Endodermal cell (in vitro differentiated cells): ENCODE results near the gene RNASE3. TPM values are rescaled to one million over a fixed set of nuclear protein-coding genes. Genes with fewer than 3 reads are reported as not detected.
"Not testable (repeated sequence)": the region's sequence is repeated elsewhere in the genome, so short reads cannot be mapped to it uniquely, and the experiment has no call there.

Experiments
- DNase-seq: peaks from one replicate; pipeline ENCODE4 v3.0.0-alpha.2; 2017
- H3K27ac ChIP-seq: 2 replicates; pipeline ENCODE4 v1.5.1; 2013; ENCODE audit warnings: mild to moderate bottlenecking, low read depth, low read length, moderate library complexity
- H3K27me3 ChIP-seq: 2 replicates; pipeline ENCODE4 v1.6.1; 2013; ENCODE audit warnings: mild to moderate bottlenecking, low read length, moderate library complexity; ENCODE audit not compliant: insufficient read depth, control insufficient read depth, poor library complexity, severe bottlenecking
- H3K36me3 ChIP-seq: 2 replicates; pipeline ENCODE4 v1.7.0; 2013; ENCODE audit warnings: mild to moderate bottlenecking, low read length, moderate library complexity; ENCODE audit not compliant: control insufficient read depth, insufficient read depth
- H3K4me1 ChIP-seq: one replicate; pipeline ENCODE4 v1.7.0; 2013; ENCODE audit warnings: low read length; ENCODE audit not compliant: control insufficient read depth, insufficient read depth
- H3K4me3 ChIP-seq: 2 replicates; pipeline ENCODE4 v1.5.1; 2013; ENCODE audit warnings: mild to moderate bottlenecking, low read length, moderate library complexity
- H3K9ac ChIP-seq: 2 replicates; pipeline ENCODE4 v1.6.1; 2013; ENCODE audit warnings: mild to moderate bottlenecking, low read length, moderate library complexity; ENCODE audit not compliant: poor library complexity, severe bottlenecking; ENCODE audit errors: extremely low read depth
- H3K9me3 ChIP-seq: 2 replicates; pipeline ENCODE4 v1.6.1; 2013; ENCODE audit warnings: mild to moderate bottlenecking, low read length, moderate library complexity; ENCODE audit not compliant: control insufficient read depth
- H3K27ac Mint-ChIP-seq: 2 replicates; pipeline ENCODE4 v1.8.0; 2020; ENCODE audit warnings: mixed read lengths
- H3K27me3 Mint-ChIP-seq: 2 replicates; pipeline ENCODE4 v1.8.0; 2021; ENCODE audit warnings: mild to moderate bottlenecking, mixed read lengths; ENCODE audit not compliant: insufficient read depth
- H3K36me3 Mint-ChIP-seq: 2 replicates; pipeline ENCODE4 v1.8.0; 2020; ENCODE audit warnings: low read depth, mixed read lengths
- H3K4me1 Mint-ChIP-seq: 2 replicates; pipeline ENCODE4 v1.8.0; 2020; ENCODE audit warnings: mixed read lengths
- H3K4me3 Mint-ChIP-seq: 2 replicates; pipeline ENCODE4 v1.8.0; 2020; ENCODE audit warnings: mild to moderate bottlenecking, moderate library complexity, mixed read lengths
- H3K9me3 Mint-ChIP-seq: 2 replicates; pipeline ENCODE4 v1.8.0; 2020; ENCODE audit warnings: mild to moderate bottlenecking, mixed read lengths
- CTCF ChIP-seq: fragments of 200-600 bp; sonication (generic); conservative IDR thresholded peaks from 2 replicates; pipeline ENCODE4 v1.5.0; 2021; ENCODE audit warnings: antibody characterized with exemption, mild to moderate bottlenecking
- WGBS, 2 experiments: methylation state at CpG; one replicate each; pipeline versions ENCODE4 v1.1.5 to v1.1.7; 2013; ENCODE audit warnings: missing lambda C conversion rate in 2 of 2, mixed read lengths in 1 of 2; ENCODE audit not compliant: insufficient coverage in 1 of 2, insufficient read length in 1 of 2; 5-methylcytosine and 5-hydroxymethylcytosine counted together
- total RNA-seq, 2 donors: library from RNA; stranded (reverse); fragmentation: NEBNext Ultra II Directional in 1 of 2; extraction: Animal tissue kit (Norgen Biotek cat#: 25700) in 1 of 2; gene quantifications; 2 replicates in 1 of 2; 3 replicates in 1 of 2; pipeline ENCODE4 v1.2.1, GENCODE V29; 2021

Gene RNASE3
- total RNA-seq, 2 donors from 2014 or later = not detected

GRCh38 chr14:20878695-20879094 is 12.5 kb upstream of the RNASE3 start:
- no peak for DNase-seq
- no peak overlapping the region for H3K9ac ChIP-seq
- H3K27me3 ChIP-seq = peaks cover 44% of the 10 kb centered on the region
- no peak for TF ChIP-seq CTCF
- H3K36me3 ChIP-seq = no peaks in the 10 kb centered on the region
- no peaks in the 10 kb centered on the region for H3K36me3 Mint-ChIP-seq
- H3K4me1 Mint-ChIP-seq = peaks cover 5% of the 10 kb centered on the region
- no peak overlapping the region for H3K4me3 ChIP-seq
- H3K9me3 ChIP-seq = peaks cover 10% of the 10 kb centered on the region
- peaks cover 61% of the 10 kb centered on the region for H3K27me3 Mint-ChIP-seq
- H3K27ac Mint-ChIP-seq = no peak overlapping the region
- WGBS, 2 experiments = 89 to 100% methylated on average over 2 of the region's 3 CpGs
- no peak overlapping the region for H3K27ac ChIP-seq
- peaks cover 10% of the 10 kb centered on the region for H3K9me3 Mint-ChIP-seq
- H3K4me1 ChIP-seq = no peaks in the 10 kb centered on the region
- H3K4me3 Mint-ChIP-seq = no peak overlapping the region

- H3K36me3 ChIP-seq, H3K4me3 ChIP-seq, H3K9ac ChIP-seq, H3K36me3 Mint-ChIP-seq, DNase-seq, H3K9me3 ChIP-seq, H3K4me3 Mint-ChIP-seq, H3K4me1 ChIP-seq, H3K27ac ChIP-seq, H3K27ac Mint-ChIP-seq: not testable (repeated sequence)
- 91 to 100% methylated on average over 1 to 5 of the region's 5 CpGs for WGBS, 2 experiments
- Mint-ChIP-seq H3K9me3 (peaks cover 10% of the 10 kb centered on the region), H3K27me3 (peaks cover 39% of the 10 kb centered on the region), H3K4me1 (peaks cover 10% of the 10 kb centered on the region)
- H3K27me3 ChIP-seq = peaks cover 39% of the 10 kb centered on the region
These were observed 10.0 kb upstream of the RNASE3 start for GRCh38 chr14:20881229-20881628.

- H3K27me3 ChIP-seq = peaks cover 29% of the 10 kb centered on the region
- WGBS, 2 experiments = no CpG with 5 or more reads among the region's 10 CpGs
- H3K36me3 ChIP-seq, H3K27ac ChIP-seq, H3K9ac ChIP-seq, H3K27ac Mint-ChIP-seq, H3K9me3 ChIP-seq, H3K4me3 Mint-ChIP-seq, H3K4me3 ChIP-seq, DNase-seq, H3K4me1 ChIP-seq, H3K36me3 Mint-ChIP-seq, H3K4me1 Mint-ChIP-seq: not testable (repeated sequence)
- peaks cover 33% of the 10 kb centered on the region for H3K27me3 Mint-ChIP-seq
- peaks cover 10% of the 10 kb centered on the region for H3K9me3 Mint-ChIP-seq
These were observed 8.4 kb upstream of the RNASE3 start for GRCh38 chr14:20882787-20883186.

GRCh38 chr14:20888411-20888810 is 2.8 kb upstream of the RNASE3 start:
- H3K27me3 ChIP-seq = peaks cover 37% of the 10 kb centered on the region
- H3K9me3 Mint-ChIP-seq = not testable (repeated sequence)

GRCh38 chr14:20895322-20895721 is 4.1 kb downstream of the RNASE3 start:
- not testable (repeated sequence) for H3K9ac ChIP-seq, H3K4me3 ChIP-seq, H3K36me3 ChIP-seq, H3K4me1 ChIP-seq, H3K4me1 Mint-ChIP-seq, DNase-seq, H3K9me3 ChIP-seq, H3K27ac Mint-ChIP-seq, H3K9me3 Mint-ChIP-seq, H3K36me3 Mint-ChIP-seq, H3K27ac ChIP-seq, H3K4me3 Mint-ChIP-seq
- H3K27me3 Mint-ChIP-seq = peaks cover 57% of the 10 kb centered on the region
- H3K27me3 ChIP-seq = peaks cover 40% of the 10 kb centered on the region
- WGBS, 2 experiments = 88 to 94% methylated on average over 1 of the region's 1 CpG

More at GRCh38 chr14:20888411-20888810, 2.8 kb upstream of the RNASE3 start:
- not testable (repeated sequence) for H3K27ac ChIP-seq, H3K36me3 Mint-ChIP-seq, DNase-seq, H3K9me3 ChIP-seq, H3K4me3 Mint-ChIP-seq, H3K36me3 ChIP-seq, H3K4me1 ChIP-seq, H3K4me1 Mint-ChIP-seq, H3K27ac Mint-ChIP-seq, H3K9ac ChIP-seq, H3K4me3 ChIP-seq
- peaks cover 35% of the 10 kb centered on the region for H3K27me3 Mint-ChIP-seq
- WGBS, 2 experiments = 89 to 92% methylated on average over 4 to 5 of the region's 5 CpGs
